Stimulated activated naive CD8-positive, alpha-beta T cell treated with anti-CD3 and anti-CD28 coated beads, Interleukin-15, Interleukin-2, amounts not matched to agents 100 ng/mL and 50 ng/mL, for 24 hours (primary cell): ENCODE results near the gene MZB1.
"Not testable (repeated sequence)": the region's sequence is repeated elsewhere in the genome, so short reads cannot be mapped to it uniquely, and the experiment has no call there.

ENCODE experiments used
- H3K27ac Mint-ChIP-seq: one replicate; pipeline ENCODE4 v1.8.0; 2021; ENCODE audit warnings: mild to moderate bottlenecking, mixed read lengths
- H3K27me3 Mint-ChIP-seq: one replicate; pipeline ENCODE4 v1.8.0; 2021; ENCODE audit warnings: mixed read lengths
- H3K36me3 Mint-ChIP-seq: one replicate; pipeline ENCODE4 v1.8.0; 2021; ENCODE audit warnings: low read depth, mixed read lengths
- H3K4me1 Mint-ChIP-seq: one replicate; pipeline ENCODE4 v1.8.0; 2021; ENCODE audit warnings: low read depth, mixed read lengths
- H3K4me3 Mint-ChIP-seq: one replicate; pipeline ENCODE4 v1.8.0; 2021; ENCODE audit warnings: mild to moderate bottlenecking, mixed read lengths
- H3K9me3 Mint-ChIP-seq: one replicate; pipeline ENCODE4 v1.8.0; 2021; ENCODE audit warnings: mixed read lengths

MZB1 gene

GRCh38 chr5:139415869-139416268 lies 26.2 kb upstream of the MZB1 start:
- Mint-ChIP-seq H3K4me3 (peak overlapping the region; percentile 79), H3K4me1 (peaks cover 60% of the 10 kb centered on the region), H3K9me3 (no peaks in the 10 kb centered on the region), H3K36me3 (peaks cover 63% of the 10 kb centered on the region), H3K27ac (peak overlapping the region; percentile 87), H3K27me3 (no peaks in the 10 kb centered on the region)

GRCh38 chr5:139415221-139415861 lies 25.6 kb upstream of the MZB1 start:
- Mint-ChIP-seq H3K36me3 (peaks cover 59% of the 10 kb centered on the region), H3K9me3 (no peaks in the 10 kb centered on the region), H3K4me3 (peak overlapping the region; percentile 79), H3K27ac (peak overlapping the region; percentile 87), H3K4me1 (peaks cover 60% of the 10 kb centered on the region), H3K27me3 (no peaks in the 10 kb centered on the region)

GRCh38 chr5:139414581-139415130 lies 24.9 kb upstream of the MZB1 start:
- no peaks in the 10 kb centered on the region for H3K27me3 Mint-ChIP-seq
- peaks cover 52% of the 10 kb centered on the region for H3K36me3 Mint-ChIP-seq
- peaks cover 60% of the 10 kb centered on the region for H3K4me1 Mint-ChIP-seq
- H3K27ac Mint-ChIP-seq, result peak overlapping the region; percentile 87
- peak overlapping the region; percentile 79 for H3K4me3 Mint-ChIP-seq
- H3K9me3 Mint-ChIP-seq, result no peaks in the 10 kb centered on the region

GRCh38 chr5:139413963-139414362 lies 24.2 kb upstream of the MZB1 start:
- H3K4me1 Mint-ChIP-seq, result peaks cover 60% of the 10 kb centered on the region
- H3K36me3 Mint-ChIP-seq, result peaks cover 47% of the 10 kb centered on the region
- peak overlapping the region; percentile 87 for H3K27ac Mint-ChIP-seq
- peak overlapping the region; percentile 79 for H3K4me3 Mint-ChIP-seq
- no peaks in the 10 kb centered on the region for H3K27me3 Mint-ChIP-seq
- no peaks in the 10 kb centered on the region for H3K9me3 Mint-ChIP-seq

GRCh38 chr5:139413153-139413552 lies 23.4 kb upstream of the MZB1 start:
- Mint-ChIP-seq H3K27me3 (no peaks in the 10 kb centered on the region), H3K36me3 (peaks cover 39% of the 10 kb centered on the region), H3K27ac (peak overlapping the region; percentile 87), H3K4me1 (peaks cover 56% of the 10 kb centered on the region), H3K9me3 (no peaks in the 10 kb centered on the region), H3K4me3 (no peak overlapping the region)

- Mint-ChIP-seq H3K36me3 (peaks cover 32% of the 10 kb centered on the region), H3K27me3 (no peaks in the 10 kb centered on the region), H3K4me1 (peaks cover 44% of the 10 kb centered on the region), H3K27ac (no peak overlapping the region), H3K4me3 (no peak overlapping the region), H3K9me3 (no peaks in the 10 kb centered on the region)
Observed at GRCh38 chr5:139410993-139411828, 21.5 kb upstream of the MZB1 start.

- Mint-ChIP-seq H3K4me1 (peaks cover 36% of the 10 kb centered on the region), H3K4me3 (no peak overlapping the region), H3K27ac (no peak overlapping the region), H3K27me3 (no peaks in the 10 kb centered on the region), H3K36me3 (peaks cover 28% of the 10 kb centered on the region), H3K9me3 (no peaks in the 10 kb centered on the region)
Observed at GRCh38 chr5:139410121-139410992, 20.6 kb upstream of the MZB1 start.

- not testable (repeated sequence) for H3K27me3 Mint-ChIP-seq, H3K9me3 Mint-ChIP-seq, H3K27ac Mint-ChIP-seq, H3K4me3 Mint-ChIP-seq
- H3K36me3 Mint-ChIP-seq, result peaks cover 22% of the 10 kb centered on the region
- peaks cover 35% of the 10 kb centered on the region for H3K4me1 Mint-ChIP-seq
Observed at GRCh38 chr5:139409116-139409515, 19.4 kb upstream of the MZB1 start.

- H3K27ac Mint-ChIP-seq, result no peak overlapping the region
Observed at GRCh38 chr5:139408191-139408590, 18.5 kb upstream of the MZB1 start.

GRCh38 chr5:139407517-139407916 lies 17.8 kb upstream of the MZB1 start:
- no peak overlapping the region for H3K4me3 Mint-ChIP-seq
- peaks cover 34% of the 10 kb centered on the region for H3K4me1 Mint-ChIP-seq
- H3K36me3 Mint-ChIP-seq, result peaks cover 8% of the 10 kb centered on the region
- H3K9me3 Mint-ChIP-seq, result no peaks in the 10 kb centered on the region
- no peaks in the 10 kb centered on the region for H3K27me3 Mint-ChIP-seq
- peak overlapping the region; percentile 40 for H3K27ac Mint-ChIP-seq

More at GRCh38 chr5:139408191-139408590, 18.5 kb upstream of the MZB1 start:
- Mint-ChIP-seq H3K36me3 (peaks cover 13% of the 10 kb centered on the region), H3K9me3 (no peaks in the 10 kb centered on the region), H3K4me3 (no peak overlapping the region), H3K27me3 (no peaks in the 10 kb centered on the region), H3K4me1 (peaks cover 34% of the 10 kb centered on the region)

GRCh38 chr5:139406963-139407362 lies 17.2 kb upstream of the MZB1 start:
- Mint-ChIP-seq H3K27ac (no peak overlapping the region), H3K36me3 (peaks cover 7% of the 10 kb centered on the region), H3K27me3 (no peaks in the 10 kb centered on the region), H3K4me3 (no peak overlapping the region), H3K4me1 (peaks cover 33% of the 10 kb centered on the region), H3K9me3 (no peaks in the 10 kb centered on the region)

GRCh38 chr5:139404484-139404840 lies 14.7 kb upstream of the MZB1 start:
- Mint-ChIP-seq H3K9me3 (no peaks in the 10 kb centered on the region), H3K4me3 (peak overlapping the region; percentile 94), H3K27me3 (no peaks in the 10 kb centered on the region), H3K36me3 (no peaks in the 10 kb centered on the region), H3K27ac (peak overlapping the region; percentile 100), H3K4me1 (peaks cover 38% of the 10 kb centered on the region)

GRCh38 chr5:139403787-139404483 lies 14.2 kb upstream of the MZB1 start, which contains the start of gene SPATA24:
Gene SPATA24, minus strand, starts transcription at chr5:139404089. Its CDS starts 29 bp downstream, at chr5:139404060.
- H3K36me3 Mint-ChIP-seq, result no peaks in the 10 kb centered on the region
- H3K4me3 Mint-ChIP-seq, result peak within 1 kb of the TSS; percentile 94
- H3K9me3 Mint-ChIP-seq, result no peaks in the 10 kb centered on the region
- H3K27ac Mint-ChIP-seq, result peak within 1 kb of the TSS; percentile 100
- H3K4me1 Mint-ChIP-seq, result peaks cover 43% of the 10 kb centered on the region
- no peaks in the 10 kb centered on the region for H3K27me3 Mint-ChIP-seq

- peak overlapping the region; percentile 100 for H3K27ac Mint-ChIP-seq
- H3K9me3 Mint-ChIP-seq, result no peaks in the 10 kb centered on the region
- H3K4me3 Mint-ChIP-seq, result peak overlapping the region; percentile 94
- no peaks in the 10 kb centered on the region for H3K36me3 Mint-ChIP-seq
- no peaks in the 10 kb centered on the region for H3K27me3 Mint-ChIP-seq
- H3K4me1 Mint-ChIP-seq, result peaks cover 43% of the 10 kb centered on the region
Observed at GRCh38 chr5:139403418-139403786, 13.7 kb upstream of the MZB1 start.
